Ureter (tissue), 1 donor: ENCODE measurements around the gene PRPF19. TPM values are rescaled to one million over a fixed set of nuclear protein-coding genes. Genes with fewer than 3 reads are reported as not detected.

Source experiments
- DNase-seq: peaks from one replicate; pipeline ENCODE4 v3.0.0-alpha.2; 2020; ENCODE audit warnings: low spot score
- total RNA-seq: library from RNA; stranded (reverse); gene quantifications from one replicate; pipeline ENCODE4 v1.2.4, GENCODE V29; 2023
- donor health status: DM: yes; HTN: yes; CAD: no.

PRPF19 gene
- total RNA-seq = 113 TPM

- DNase-seq = peak; percentile 98
These were observed at the start of gene PRPF19 for GRCh38 chr11:60906132-60906972. Gene PRPF19, minus strand, starts transcription at chr11:60906585. Its CDS starts 203 bp downstream, at chr11:60906382.

- DNase-seq = no peak
These were observed 49.2 kb upstream of the PRPF19 start for GRCh38 chr11:60955571-60955970.

GRCh38 chr11:60954421-60954820 lies 48.0 kb upstream of the PRPF19 start:
- no peak for DNase-seq

DNA sequence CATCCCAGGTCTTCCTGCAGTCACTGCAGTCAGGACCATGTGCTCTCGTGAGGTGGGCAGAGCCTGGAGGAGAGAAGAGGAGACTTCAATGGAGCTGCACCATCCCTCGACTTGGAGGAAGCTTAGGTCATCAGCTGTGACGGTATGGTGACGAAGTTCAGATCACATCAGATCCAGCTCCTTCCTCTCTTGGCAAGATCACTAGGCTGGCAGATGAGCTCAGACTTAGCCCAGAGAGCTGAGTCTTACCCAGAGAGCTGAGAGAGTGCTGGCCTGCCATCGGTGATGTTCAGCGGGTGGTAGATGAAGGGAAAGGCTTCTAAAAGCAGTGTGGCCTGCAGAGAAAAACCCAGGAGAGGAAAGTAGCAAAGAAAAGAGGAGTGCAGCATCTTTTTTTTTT lies 47.4 kb upstream of the PRPF19 start:
- no peak for DNase-seq

- no peak for DNase-seq
These were observed 46.4 kb upstream of the PRPF19 start for GRCh38 chr11:60952742-60953170.

GRCh38 chr11:60951904-60952741 lies 45.7 kb upstream of the PRPF19 start, which contains the start of gene SLC15A3:
Gene SLC15A3, minus strand, starts transcription at chr11:60952176. Its CDS starts 625 bp downstream, at chr11:60951551.
- peak; percentile 67 for DNase-seq

- DNase-seq = no peak
These were observed 45.2 kb upstream of the PRPF19 start for GRCh38 chr11:60951606-60951903.

DNA sequence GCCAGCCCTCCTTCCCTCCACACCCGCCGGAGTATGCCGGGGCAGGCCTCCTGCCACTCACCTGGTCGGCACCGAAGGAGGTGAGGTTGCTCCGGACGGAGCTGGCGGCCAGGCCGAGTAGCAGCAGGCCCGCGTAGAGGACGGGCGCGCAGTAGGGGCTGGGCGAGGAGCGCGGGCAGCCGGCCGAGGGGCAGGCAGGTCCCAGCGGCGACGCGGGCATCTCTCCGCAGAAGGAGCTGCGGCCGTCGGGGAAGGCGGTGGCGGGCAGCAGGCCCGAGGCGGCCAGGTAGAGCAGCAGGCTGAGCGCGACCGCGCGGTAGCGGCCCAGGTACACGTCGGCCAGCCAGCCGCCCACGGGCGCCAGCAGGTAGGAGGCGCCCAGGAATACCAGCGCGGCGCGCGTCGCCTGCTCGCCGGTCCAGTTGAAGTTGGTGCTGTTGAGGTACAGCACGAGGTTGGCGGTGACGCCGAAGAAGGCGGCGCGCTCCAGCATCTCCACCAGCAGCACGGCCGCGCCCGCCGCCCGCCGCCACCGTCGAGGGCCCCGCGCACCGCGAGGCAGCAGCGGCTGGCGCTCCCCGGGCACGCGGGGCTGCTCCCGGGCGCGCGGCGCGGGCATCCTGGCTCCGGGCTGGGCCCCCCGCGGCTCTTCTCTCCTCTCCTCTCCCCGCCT lies 44.7 kb upstream of the PRPF19 start:
- DNase-seq = no peak

- no peak for DNase-seq
These were observed 43.6 kb upstream of the PRPF19 start for GRCh38 chr11:60950024-60950423.

DNA sequence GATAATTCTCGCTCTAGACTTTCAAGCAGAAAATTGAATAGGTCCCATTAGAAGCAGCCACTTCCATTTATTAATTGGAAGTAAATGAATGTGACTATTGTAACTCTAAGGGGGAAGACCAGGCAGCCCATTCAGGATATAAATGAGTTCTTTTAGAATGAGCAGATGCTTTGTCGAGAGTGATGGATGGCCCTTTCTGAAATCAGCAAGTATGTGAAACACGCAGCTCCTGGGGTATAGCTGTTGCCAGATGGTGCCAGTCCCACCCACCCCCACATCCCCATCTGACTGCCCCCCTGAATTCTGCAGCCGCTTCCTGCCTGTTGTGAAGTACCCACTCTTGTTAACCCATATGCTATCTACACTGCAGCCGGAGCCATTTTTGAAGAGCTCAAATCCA lies 41.9 kb upstream of the PRPF19 start:
- no peak for DNase-seq

GRCh38 chr11:60947700-60948099 lies 41.3 kb upstream of the PRPF19 start:
- DNase-seq = no peak

- no peak for DNase-seq
These were observed 40.3 kb upstream of the PRPF19 start for GRCh38 chr11:60946601-60947264.

DNA sequence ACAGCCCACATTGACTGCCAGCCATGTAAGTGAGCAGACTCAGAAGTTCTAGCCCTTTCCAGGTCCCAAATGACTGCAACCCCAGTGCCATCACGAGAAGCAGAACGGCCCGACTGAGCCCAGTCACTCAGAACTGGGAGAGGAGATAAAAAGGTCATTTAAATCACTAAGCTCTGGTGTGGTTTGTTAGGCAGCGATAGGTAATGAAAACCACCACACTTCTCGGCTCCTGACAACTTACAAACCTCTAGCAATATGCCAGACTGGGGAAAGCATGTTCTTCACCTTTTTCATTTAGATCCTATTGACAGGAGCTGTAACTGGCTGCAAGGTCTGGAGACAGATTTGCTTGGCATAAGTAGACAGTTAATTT lies 38.9 kb upstream of the PRPF19 start:
- no peak for DNase-seq

DNA sequence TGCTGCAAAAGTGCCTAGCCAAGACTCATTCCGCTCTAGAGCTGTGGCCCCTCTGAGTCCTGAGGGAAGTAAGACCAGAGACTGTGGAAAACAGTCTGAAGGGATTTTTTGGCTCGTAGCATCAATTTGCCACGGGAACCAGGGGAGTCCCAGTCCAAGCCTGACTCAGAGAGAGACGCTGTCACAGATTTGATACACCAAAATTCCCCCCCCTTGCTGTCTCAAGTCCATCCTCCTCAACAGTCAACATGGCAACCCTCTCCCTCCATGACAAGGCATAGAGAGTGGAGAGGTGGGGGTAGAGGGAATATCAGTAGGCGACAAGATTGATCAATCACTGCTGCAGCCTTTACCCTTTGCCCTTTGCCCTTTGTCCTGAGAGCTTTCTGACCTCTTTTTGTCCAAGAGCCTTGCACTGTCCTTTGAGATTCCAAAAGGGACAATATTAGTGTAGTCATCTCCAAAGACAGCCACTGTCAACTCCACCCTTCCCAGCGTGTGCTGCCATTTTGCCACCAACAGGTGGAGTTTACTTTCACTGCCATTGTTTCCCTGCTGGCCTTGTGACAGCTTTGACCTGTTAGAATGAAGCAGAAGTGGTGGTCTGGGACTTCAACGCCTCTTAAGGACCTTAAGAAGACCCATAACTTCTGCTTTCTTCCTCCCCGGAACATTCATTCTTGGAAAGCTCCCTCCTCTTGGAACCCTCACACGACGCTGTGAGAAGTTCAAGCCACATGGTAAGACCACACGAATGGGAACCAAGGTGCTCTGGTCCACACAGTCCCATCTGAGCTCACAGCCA lies 38.3 kb upstream of the PRPF19 start:
- no peak for DNase-seq

DNA sequence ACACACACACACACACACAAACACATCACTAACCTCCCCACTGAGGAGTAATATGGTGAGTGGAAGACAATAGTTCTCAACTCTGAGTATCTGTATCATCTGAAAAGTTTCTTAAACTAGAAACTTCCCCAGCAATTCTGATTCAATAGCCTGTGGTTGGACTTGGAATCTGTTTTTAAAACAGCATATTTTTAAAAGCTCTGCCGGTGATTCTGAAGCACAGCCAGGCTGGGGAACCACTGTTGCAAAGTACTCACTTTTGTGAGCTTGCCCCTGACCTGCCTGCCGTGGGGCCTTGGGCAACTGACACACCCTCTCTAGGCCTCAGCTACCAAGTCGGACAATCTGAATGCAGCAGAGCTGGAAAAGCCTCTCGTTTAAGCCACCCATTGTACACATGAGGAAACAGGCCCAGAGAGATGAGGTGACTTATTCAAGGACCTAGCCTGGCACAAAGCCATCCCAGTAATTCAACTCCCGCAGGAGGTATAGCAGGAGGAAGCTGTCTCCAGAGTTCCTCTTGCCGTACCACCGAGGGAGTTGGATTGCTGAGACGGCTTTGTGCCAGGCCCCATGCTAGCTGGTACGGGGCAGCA lies 36.7 kb upstream of the PRPF19 start:
- peak; percentile 79 for DNase-seq

DNA sequence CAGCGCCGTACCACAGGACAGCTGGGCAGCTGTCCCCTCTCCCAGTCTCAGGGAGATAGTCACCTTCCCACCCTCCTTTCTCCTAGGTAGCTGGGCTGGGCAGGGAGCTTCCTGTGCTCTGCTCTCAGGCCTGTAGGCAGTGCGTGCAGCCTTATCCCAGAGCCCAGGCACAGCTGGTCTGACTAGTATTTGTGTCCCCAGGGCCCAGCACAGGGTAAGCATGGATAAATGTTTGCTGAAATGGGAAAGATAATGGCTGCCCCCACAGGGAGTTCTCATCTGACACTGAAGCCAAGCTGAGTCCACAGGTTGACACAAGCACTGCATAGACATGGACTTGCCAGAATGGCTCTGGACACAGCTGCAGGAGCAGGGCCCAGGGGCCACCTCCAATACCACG lies 35.8 kb upstream of the PRPF19 start:
- no peak for DNase-seq

DNA sequence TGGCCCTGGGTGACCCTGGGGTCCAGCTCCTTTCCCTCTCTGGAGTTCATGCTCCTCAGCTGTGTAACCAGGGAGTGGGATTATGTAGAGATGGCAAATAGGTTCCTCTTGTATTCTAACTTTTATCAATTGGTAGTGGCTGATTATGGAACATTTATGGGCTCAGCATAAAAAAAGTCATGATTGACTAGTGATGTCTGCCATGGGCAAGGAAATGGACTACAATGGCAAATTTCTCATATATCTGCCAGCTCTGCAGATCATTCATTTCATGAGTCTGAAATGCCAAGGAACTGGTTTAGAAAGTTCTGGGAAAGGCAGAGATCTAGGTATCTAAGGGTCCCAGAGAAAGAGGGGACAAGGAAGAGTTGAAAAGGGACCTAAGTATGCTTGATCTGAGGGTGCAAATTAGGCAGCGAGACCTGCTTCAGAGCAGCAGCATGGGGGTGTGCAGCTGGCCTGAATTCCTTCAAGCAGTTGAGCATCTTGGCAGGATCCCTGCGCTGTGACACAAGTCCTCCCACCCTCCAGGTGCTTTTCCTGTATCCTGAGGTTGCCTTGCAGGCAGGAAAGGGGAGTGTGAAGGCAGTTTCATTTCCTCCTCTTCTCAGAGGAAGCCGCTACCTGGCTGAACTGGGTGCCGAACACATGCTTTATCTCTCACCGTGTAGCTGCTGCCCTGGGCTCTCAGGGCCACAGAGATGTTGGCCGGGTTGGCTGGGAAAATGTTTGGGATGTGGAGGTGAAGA lies 35.2 kb upstream of the PRPF19 start:
- DNase-seq = no peak

DNA sequence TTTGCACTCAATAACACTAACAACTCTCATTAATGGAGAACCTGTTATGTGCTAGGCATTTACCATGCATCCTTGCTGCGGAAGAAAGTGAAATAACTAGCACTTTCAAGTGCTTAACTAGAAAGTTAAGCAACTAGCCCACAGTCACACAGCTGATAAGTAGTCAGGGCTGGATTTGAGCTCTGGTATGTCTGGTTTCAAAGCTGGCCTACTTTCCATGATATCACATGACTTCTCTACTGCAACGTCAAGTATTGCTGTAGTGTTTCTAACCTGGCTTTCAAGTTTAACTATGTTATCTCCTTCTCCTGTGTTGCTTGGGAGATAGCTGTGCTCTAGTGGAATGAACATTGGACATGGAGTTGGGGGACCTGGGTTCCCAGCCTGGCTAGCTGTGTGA lies 33.5 kb upstream of the PRPF19 start:
- no peak for DNase-seq

DNA sequence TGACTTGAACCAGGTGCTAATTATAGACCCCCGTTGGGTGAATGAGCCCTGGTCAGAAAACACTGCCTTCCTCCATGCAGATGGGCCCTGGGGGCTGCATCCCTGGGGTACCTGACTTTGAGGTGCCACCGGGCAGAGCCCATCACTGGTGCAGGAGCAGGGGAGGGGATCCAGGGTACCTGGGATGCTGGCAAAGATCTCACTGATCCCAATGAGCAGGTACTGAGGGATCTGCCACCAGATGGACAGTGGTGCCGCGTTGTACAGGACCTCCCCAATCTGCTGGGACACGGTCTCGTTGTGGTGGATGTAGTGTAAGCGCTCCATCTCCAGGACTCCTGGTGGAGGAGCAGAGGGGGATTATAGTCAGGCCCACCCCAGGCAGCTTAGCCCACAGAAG lies 32.9 kb upstream of the PRPF19 start:
- no peak for DNase-seq

DNA sequence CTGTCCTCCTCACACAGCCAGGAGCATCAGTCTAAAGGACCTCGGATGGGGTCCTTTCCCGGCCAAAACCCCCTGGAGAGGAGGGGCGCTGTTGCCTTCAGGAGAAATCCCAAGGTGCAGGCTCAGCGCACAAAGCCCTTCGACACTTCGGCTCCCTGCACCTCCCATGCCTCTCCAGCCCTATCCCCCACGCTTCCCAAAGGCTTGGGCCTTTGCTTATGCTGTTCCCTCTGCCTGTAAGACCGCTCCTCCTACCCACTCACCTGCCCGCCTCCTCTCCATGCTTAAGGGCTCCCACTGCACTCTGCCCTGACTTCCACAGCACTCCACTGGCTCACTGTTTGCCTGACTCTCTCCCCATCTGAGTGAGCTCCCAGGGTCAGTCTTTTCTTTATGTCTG lies 32.1 kb upstream of the PRPF19 start:
- DNase-seq = no peak
